ENCODE measurements around the gene BCAR3.

The BCAR3 gene

GRCh38 chr1:93614541-93614940 is 67.1 kb downstream of the BCAR3 start:
- DNase-seq: peak; percentile 24

DNA sequence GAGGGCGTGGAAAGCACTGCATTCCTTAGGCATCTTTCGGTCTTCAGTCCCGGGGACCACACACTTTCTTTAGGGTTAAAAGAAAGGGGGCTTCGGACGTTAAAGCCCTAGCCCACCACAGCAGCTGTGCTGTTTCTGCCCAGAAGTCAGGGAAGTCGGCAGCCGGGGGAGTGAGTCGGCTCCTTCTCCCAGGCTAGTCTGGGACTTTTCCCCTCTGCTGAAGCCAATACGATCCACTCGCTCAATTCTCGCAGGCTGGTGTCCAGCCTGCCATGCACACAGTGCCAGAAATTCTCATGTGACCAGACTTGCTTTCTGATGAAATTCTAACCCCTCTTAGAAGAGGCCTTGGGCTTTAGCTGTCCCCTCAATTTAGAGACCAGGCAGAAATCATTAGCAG is 67.7 kb downstream of the BCAR3 start:
- DNase-seq: no peak

- no peak for DNase-seq
Observed at GRCh38 chr1:93612510-93612909, 69.1 kb downstream of the BCAR3 start.

GRCh38 chr1:93611668-93612067 is 70.0 kb downstream of the BCAR3 start:
- DNase-seq: no peak

DNA sequence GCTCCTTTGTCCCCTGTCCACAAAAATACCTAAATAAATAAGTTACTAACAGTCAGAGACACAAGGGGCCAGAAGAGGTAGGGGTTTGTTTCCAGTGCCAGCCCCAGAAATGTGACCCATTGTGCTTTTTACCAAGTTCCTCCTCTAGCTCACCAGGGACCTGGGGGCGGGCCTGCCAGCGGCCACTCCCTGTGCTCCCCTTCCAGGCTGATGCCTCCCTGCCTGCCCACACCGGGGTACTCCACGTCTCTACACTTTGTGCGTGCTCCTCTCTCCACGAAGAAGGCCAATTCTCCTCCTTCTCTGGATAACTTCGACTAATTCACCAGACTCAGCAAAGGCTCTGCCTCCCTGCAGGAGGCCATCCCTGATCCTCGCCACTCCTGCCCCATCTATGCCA is 72.1 kb downstream of the BCAR3 start:
- DNase-seq: no peak

DNA sequence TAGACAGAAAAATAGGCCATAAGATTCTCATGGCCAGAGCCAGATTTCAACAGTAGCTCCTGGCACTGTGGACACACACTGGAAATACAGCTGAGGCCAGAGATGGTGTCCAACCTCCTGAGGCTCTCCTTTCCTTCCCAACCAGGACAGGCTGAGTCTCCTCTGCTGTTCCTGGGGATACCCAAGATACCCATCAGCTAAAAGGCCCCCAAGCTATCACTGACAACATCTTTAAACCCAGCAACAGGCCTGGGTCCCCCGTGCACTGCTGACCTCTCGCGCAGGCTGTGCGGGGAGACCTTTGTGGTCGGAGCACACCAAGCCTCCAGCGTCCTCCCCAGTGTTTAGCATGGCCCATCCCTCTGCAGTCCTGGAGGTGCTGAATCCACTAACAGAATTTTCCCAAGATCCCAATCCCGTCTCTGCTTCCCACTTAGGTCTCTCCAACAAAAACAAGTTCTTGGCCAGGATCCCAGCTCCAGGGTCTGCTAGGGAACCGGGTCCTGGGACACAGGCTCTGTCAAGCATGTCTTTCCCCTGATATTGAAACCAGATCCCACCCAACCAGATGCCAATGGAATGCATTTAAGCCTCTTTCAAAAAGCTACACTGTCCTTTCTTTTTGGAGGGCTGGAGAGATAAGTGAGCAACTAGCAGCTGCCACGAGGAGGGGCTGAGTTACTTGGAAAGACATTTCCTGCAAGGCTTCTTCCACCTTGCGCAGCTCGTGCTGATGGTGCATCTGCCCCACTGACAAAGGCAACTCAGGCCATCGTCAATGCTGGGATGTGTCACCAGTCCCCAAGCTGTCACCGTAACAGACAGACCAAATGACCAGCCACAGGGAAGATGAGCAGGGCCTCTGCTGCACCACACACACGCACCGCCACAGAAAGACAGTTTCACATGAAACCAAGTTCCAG is 73.2 kb downstream of the BCAR3 start:
- no peak for DNase-seq

DNA sequence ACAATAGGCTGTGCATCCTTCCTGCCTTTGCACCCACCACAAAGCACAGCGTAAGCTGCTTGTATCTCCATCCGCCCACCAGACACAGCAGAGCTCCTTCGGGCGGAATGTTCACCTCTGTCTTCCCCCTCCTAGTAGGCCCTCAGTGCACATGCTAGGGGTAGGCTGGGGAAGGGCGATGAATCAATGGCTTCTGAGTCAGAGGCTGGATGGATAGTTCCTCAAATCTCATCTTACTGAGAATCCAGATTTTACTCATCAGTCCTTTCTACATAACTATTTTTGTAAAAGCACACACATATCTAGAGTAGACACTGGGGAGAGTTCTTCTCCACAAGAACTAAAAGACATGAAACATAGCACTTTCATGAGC is 73.8 kb downstream of the BCAR3 start:
- DNase-seq: no peak

GRCh38 chr1:93605812-93606512 is 75.7 kb downstream of the BCAR3 start:
- DNase-seq: no peak

- DNase-seq: no peak
Observed at GRCh38 chr1:93605026-93605568, 76.5 kb downstream of the BCAR3 start.

DNA sequence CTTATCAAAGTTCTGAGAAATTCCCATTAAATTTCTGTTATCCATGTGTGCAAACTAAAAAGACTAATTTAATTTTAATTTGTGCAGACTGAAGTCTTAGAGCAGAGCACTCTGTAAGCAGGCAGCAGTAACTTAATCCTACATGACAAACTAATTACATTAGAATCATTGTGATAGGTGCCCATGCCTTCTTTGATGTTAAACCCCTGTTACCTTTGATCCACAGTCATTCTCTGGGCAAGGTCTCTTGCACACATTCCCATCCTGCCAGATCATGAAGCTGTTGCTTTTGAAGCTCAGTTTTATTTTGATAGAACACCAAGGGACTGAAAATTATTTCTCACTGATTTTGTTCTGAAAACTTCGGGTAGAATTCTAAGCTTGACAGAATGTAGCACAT is 77.2 kb downstream of the BCAR3 start:
- DNase-seq: no peak

- DNase-seq: no peak
Observed at GRCh38 chr1:93603601-93604000, 78.0 kb downstream of the BCAR3 start.

GRCh38 chr1:93603106-93603505 is 78.5 kb downstream of the BCAR3 start:
- DNase-seq: no peak

GRCh38 chr1:93602101-93602500 is 79.5 kb downstream of the BCAR3 start:
- DNase-seq: no peak

GRCh38 chr1:93601686-93602085 is 80.0 kb downstream of the BCAR3 start:
- no peak for DNase-seq

DNA sequence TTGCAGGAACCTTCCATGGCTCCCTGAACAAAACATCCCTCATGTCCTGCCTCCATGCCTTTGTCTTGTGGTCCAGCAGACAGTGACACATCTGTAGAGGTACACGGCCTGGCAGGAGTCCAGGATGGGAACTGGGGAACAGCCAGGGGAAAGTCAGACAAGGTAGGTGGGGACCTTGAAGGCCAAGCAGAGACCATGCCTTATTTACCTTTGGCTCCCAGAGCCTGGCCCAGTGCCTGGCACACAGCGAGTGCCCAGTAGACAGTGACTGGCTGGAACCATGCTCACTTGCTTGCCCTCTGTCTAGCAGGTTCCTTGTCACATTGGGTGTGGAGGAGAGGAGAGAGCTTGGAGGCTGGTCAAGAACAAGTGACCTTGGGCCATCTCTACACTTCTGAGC is 81.0 kb downstream of the BCAR3 start:
- no peak for DNase-seq

- no peak for DNase-seq
Observed at GRCh38 chr1:93599479-93599878, 82.2 kb downstream of the BCAR3 start.

DNA sequence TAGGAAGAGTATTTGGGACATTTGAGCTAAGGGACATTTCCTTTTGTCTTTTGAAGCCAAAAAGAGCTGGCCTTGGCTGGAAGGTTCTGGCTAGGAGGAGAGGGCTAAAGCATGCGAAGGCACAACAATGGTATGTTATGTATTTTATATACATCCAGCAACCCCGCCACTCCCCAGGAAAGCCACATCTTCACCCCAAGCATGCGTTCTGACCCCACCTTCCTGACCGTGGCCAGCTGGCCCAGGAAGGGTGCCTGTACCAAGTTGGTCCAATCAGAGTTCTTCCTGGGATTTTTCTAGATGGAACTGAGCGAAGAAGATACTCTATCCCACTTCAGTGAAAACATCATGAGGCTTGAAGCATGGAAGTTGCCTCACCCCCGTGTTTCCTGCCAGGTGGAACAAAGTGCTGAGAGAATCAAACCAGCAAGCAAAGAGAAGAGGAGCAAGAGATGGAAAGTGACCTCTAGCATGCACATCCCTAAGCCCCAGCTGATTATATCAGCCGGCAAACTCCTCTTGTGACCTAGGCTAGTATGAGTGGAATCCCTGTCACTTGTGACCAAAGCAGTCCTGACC is 82.7 kb downstream of the BCAR3 start:
- no peak for DNase-seq

DNA sequence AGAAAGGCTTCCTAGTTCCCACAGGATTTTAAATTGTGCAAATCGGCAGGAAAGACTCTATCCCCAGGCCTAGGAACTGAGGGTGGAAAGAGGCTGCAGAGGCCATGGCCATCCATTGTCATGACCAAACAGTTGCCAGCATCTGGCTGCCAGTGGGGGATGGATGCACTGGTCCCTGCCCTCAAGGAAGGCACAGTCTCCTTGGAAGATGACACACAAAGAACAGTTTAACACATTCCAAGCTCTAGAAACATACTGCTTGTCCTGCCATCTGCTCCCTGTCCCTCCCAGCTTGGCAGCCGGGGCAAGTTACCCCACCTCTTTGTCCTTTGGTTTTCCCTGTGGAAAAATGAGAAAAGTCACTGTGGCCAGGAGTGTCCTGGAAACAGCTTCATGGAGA is 83.2 kb downstream of the BCAR3 start:
- DNase-seq: no peak

DNA sequence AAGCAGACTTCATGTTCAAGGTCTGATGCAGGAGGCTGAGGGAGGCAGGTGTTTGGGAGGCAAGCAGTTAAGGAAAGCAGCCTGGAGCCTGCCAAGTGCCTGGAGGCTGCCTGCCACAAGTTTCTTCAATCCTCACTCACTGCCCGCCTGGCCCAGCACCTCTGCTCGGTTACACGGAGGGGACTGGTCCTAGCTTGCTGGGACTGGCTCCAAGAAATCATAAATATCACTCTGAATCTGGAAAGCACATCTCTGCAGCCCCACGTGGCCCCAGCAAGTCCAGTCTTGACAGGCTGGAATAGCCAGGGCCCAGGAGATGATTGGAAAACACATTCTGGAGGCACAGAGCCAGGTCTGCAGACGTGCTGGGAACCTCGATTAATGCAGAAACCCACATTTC is 83.9 kb downstream of the BCAR3 start:
- DNase-seq: peak; percentile 97

GRCh38 chr1:93596329-93597089 is 85.1 kb downstream of the BCAR3 start:
- DNase-seq: no peak

- DNase-seq: no peak
Observed at GRCh38 chr1:93595743-93596142, 85.9 kb downstream of the BCAR3 start.

- no peak for DNase-seq
Observed at GRCh38 chr1:93595266-93595665, 86.4 kb downstream of the BCAR3 start.

- DNase-seq: no peak
Observed at GRCh38 chr1:93594603-93594880, 87.1 kb downstream of the BCAR3 start.
